Body of pancreas (tissue), 4 donors: ENCODE results near the gene GLRX3.

Experiments
- POLR2A ChIP-seq, 3 donors: fragments of 450-650 bp; IDR thresholded peaks; one replicate each; pipeline ENCODE4 v1.6.1; 2016; ENCODE audit warnings: antibody characterized with exemption in 3 of 3, mild to moderate bottlenecking in 2 of 3
- TF ChIP-seq, protein P1 (sequence below), 7 experiments: fragments of 450-650 bp in 4 of 7; fragments of 200-600 bp in 3 of 7; sonication (generic) in 3 of 7; IDR thresholded peaks; one replicate each; pipeline ENCODE4 v1.5.1; 2016 to 2019; ENCODE audit warnings: antibody characterized with exemption in 7 of 7

DNA sequence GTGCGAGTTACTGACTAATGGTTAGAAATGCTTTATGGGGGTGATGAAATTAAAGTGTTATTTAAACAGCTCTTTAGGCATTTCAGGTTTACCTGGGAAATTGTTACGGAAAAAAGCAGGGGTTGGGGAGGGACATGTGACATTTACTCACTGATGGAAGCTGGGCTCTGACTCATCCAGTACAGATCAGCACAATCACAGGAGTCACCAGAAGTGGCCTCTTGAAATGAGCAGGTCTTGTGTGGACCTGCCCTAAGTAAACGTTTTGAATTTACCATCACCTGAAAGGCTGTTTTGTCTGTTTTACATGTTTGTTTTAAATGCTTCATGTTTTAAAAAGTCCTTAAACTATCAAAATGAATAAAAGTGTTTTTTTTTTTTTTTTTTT is 2.3 kb downstream of the GLRX3 start:
- TF ChIP-seq, protein P1, sequence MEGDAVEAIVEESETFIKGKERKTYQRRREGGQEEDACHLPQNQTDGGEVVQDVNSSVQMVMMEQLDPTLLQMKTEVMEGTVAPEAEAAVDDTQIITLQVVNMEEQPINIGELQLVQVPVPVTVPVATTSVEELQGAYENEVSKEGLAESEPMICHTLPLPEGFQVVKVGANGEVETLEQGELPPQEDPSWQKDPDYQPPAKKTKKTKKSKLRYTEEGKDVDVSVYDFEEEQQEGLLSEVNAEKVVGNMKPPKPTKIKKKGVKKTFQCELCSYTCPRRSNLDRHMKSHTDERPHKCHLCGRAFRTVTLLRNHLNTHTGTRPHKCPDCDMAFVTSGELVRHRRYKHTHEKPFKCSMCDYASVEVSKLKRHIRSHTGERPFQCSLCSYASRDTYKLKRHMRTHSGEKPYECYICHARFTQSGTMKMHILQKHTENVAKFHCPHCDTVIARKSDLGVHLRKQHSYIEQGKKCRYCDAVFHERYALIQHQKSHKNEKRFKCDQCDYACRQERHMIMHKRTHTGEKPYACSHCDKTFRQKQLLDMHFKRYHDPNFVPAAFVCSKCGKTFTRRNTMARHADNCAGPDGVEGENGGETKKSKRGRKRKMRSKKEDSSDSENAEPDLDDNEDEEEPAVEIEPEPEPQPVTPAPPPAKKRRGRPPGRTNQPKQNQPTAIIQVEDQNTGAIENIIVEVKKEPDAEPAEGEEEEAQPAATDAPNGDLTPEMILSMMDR (IDR thresholded peaks at IDR 0.05): no peak
- no peak for TF ChIP-seq POLR2A (IDR thresholded peaks at IDR 0.05)
